CD14-positive monocyte (primary cell): ENCODE measurements around the gene CMSS1. TPM values are rescaled to one million over a fixed set of nuclear protein-coding genes. Genes with fewer than 3 reads are reported as not detected.

Experiments
- DNase-seq, 3 donors: peaks; one replicate each; pipeline ENCODE4 v3.0.0-alpha.2; 2011 to 2022
- H2AFZ ChIP-seq: 2 replicates; pipeline ENCODE4 v1.6.0; 2012; ENCODE audit warnings: mild to moderate bottlenecking, low read depth, low read length, inconsistent platforms; ENCODE audit not compliant: insufficient read depth, poor library complexity, severe bottlenecking
- H3K27ac ChIP-seq, 2 donors: 1 replicate in 1 of 2; 2 replicates in 1 of 2; pipeline ENCODE4 v1.5.1; 2012 to 2013; ENCODE audit warnings: low read length in 2 of 2, control low read depth in 1 of 2, inconsistent platforms in 1 of 2, low read depth in 1 of 2, mild to moderate bottlenecking in 1 of 2
- H3K27me3 ChIP-seq, 2 donors: one replicate each; pipeline versions ENCODE4 v1.6.0 to v1.6.1; 2011 to 2013; ENCODE audit warnings: low read length in 2 of 2; ENCODE audit not compliant: control insufficient read depth in 2 of 2, insufficient read depth in 2 of 2
- H3K36me3 ChIP-seq, 2 donors: replicated peaks in 1 of 2; 1 replicate in 1 of 2; 2 replicates in 1 of 2; pipeline versions ENCODE4 v1.5.1 to v1.6.1; 2012 to 2013; ENCODE audit warnings: low read length in 2 of 2, control low read depth in 1 of 2, inconsistent platforms in 1 of 2, mild to moderate bottlenecking in 1 of 2; ENCODE audit not compliant: insufficient read depth in 2 of 2, control insufficient read depth in 1 of 2
- H3K4me1 ChIP-seq, 2 donors: 1 replicate in 1 of 2; 2 replicates in 1 of 2; pipeline versions ENCODE4 v1.5.1 to v1.6.1; 2012 to 2013; ENCODE audit warnings: low read length in 2 of 2, control low read depth in 1 of 2, inconsistent platforms in 1 of 2, mild to moderate bottlenecking in 1 of 2, moderate library complexity in 1 of 2; ENCODE audit not compliant: insufficient read depth in 2 of 2, control insufficient read depth in 1 of 2
- H3K4me2 ChIP-seq: replicated peaks from 2 replicates; pipeline ENCODE3; 2012; ENCODE audit warnings: low read length, moderate library complexity, mild to moderate bottlenecking; ENCODE audit not compliant: poor library complexity, severe bottlenecking; ENCODE audit errors: extremely low read depth
- H3K4me3 ChIP-seq, 3 experiments: fragments of 200-600 bp in 1 of 3; sonication (generic) in 1 of 3; replicated peaks in 1 of 3; 1 replicate in 2 of 3; 2 replicates in 1 of 3; pipeline ENCODE4 v1.5.1; 2011 to 2013; ENCODE audit warnings: low read length in 3 of 3, mild to moderate bottlenecking in 3 of 3, control low read depth in 2 of 3, low read depth in 2 of 3, inconsistent platforms in 1 of 3, moderate library complexity in 1 of 3
- H3K79me2 ChIP-seq: 2 replicates; pipeline ENCODE4 v1.6.0; 2012; ENCODE audit warnings: mild to moderate bottlenecking, control low read depth, inconsistent platforms, low read length, moderate library complexity; ENCODE audit not compliant: insufficient read depth
- H3K9ac ChIP-seq: 2 replicates; pipeline ENCODE4 v1.6.0; 2017; ENCODE audit warnings: low read length, mild to moderate bottlenecking; ENCODE audit not compliant: insufficient read depth, poor library complexity, severe bottlenecking
- H3K9me3 ChIP-seq, 2 donors: replicated peaks in 1 of 2; 1 replicate in 1 of 2; 2 replicates in 1 of 2; pipeline versions ENCODE4 v1.5.1 to v1.6.1; 2012 to 2013; ENCODE audit warnings: low read length in 2 of 2, control low read depth in 1 of 2; ENCODE audit not compliant: control insufficient read depth in 1 of 2, insufficient read depth in 1 of 2
- H4K20me1 ChIP-seq: 2 replicates; pipeline ENCODE4 v1.6.0; 2012; ENCODE audit warnings: mild to moderate bottlenecking, low read length, control low read depth, moderate library complexity; ENCODE audit not compliant: insufficient read depth
- H3K27ac Mint-ChIP-seq, 7 donors: one replicate each; pipeline ENCODE4 v1.8.0; 2020; ENCODE audit warnings: mild to moderate bottlenecking in 7 of 7, mixed read lengths in 7 of 7, moderate library complexity in 6 of 7, inconsistent platforms in 2 of 7
- H3K27me3 Mint-ChIP-seq, 3 donors: one replicate each; pipeline ENCODE4 v1.8.0; 2021 to 2022; ENCODE audit warnings: low read depth in 3 of 3, mild to moderate bottlenecking in 3 of 3, mixed read lengths in 3 of 3, moderate library complexity in 3 of 3, inconsistent platforms in 1 of 3
- H3K36me3 Mint-ChIP-seq, 2 donors: one replicate each; pipeline ENCODE4 v1.8.0; 2020; ENCODE audit warnings: mixed read lengths in 2 of 2, inconsistent platforms in 1 of 2, mild to moderate bottlenecking in 1 of 2
- H3K4me1 Mint-ChIP-seq: one replicate; pipeline ENCODE4 v1.8.0; 2020; ENCODE audit warnings: mild to moderate bottlenecking, mixed read lengths
- H3K4me3 Mint-ChIP-seq, 2 donors: one replicate each; pipeline ENCODE4 v1.8.0; 2020; ENCODE audit warnings: mild to moderate bottlenecking in 2 of 2, mixed read lengths in 2 of 2, moderate library complexity in 1 of 2
- H3K9me3 Mint-ChIP-seq, 7 donors: one replicate each; pipeline ENCODE4 v1.8.0; 2020 to 2022; ENCODE audit warnings: mixed read lengths in 7 of 7, mild to moderate bottlenecking in 6 of 7, moderate library complexity in 6 of 7, inconsistent platforms in 2 of 7
- CTCF ChIP-seq: fragments of 200-600 bp; IDR thresholded peaks from one replicate; pipeline ENCODE4 v1.8.0; 2022; ENCODE audit warnings: antibody characterized with exemption, mild to moderate bottlenecking
- WGBS: methylation state at CpG from one replicate; pipeline ENCODE4 v1.1.5; 2013; ENCODE audit warnings: missing lambda C conversion rate; ENCODE audit not compliant: insufficient coverage; 5-methylcytosine and 5-hydroxymethylcytosine counted together
- intact Hi-C, 2 donors: fragments of 100-400 bp; cut with micrococcal nuclease; formaldehyde crosslinking; loops; one replicate each; pipeline versions ENCODE4 v1.15.0 to v1.15.1; 2023
- polyA plus RNA-seq, 3 donors: library from polyadenylated mRNA; depleted of rRNA in 1 of 3; unstranded in 2 of 3; stranded (reverse) in 1 of 3; fragments of 300-500 nt in 2 of 3; fragments of >200 nt in 1 of 3; fragmentation: Illumina TruSeq in 2 of 3; gene quantifications; 1 replicate in 2 of 3; 2 replicates in 1 of 3; pipeline ENCODE4 v1.2.3, GENCODE V29; 2012 to 2021

The CMSS1 gene
- polyA plus RNA-seq, 3 donors, result 1.1 to 3.6 (median 2.2) TPM

GRCh38 chr3:99825004-99825640 is 7.5 kb downstream of the CMSS1 start:
- H2AFZ ChIP-seq, result no peak overlapping the region
- no peak overlapping the region for H3K4me3 ChIP-seq
- no peak overlapping the region for H3K27ac Mint-ChIP-seq
- H3K4me3 Mint-ChIP-seq, result no peak overlapping the region
- no peaks in the 10 kb centered on the region for H3K36me3 Mint-ChIP-seq
- H3K27ac ChIP-seq, result no peak overlapping the region
- H3K4me1 ChIP-seq, result no peaks in the 10 kb centered on the region
- no peaks in the 10 kb centered on the region for H3K36me3 ChIP-seq
- TF ChIP-seq CTCF, result no peak
- no peaks in the 10 kb centered on the region for H4K20me1 ChIP-seq
- H3K27me3 Mint-ChIP-seq, result peaks cover 0 to under 1% (median 0%) of the 10 kb centered on the region in 3 donors
- H3K4me2 ChIP-seq, result no peak overlapping the region
- no peaks in the 10 kb centered on the region for H3K27me3 ChIP-seq
- intact Hi-C loops, result no loop called here
- no peaks in the 10 kb centered on the region for H3K9me3 ChIP-seq
- H3K79me2 ChIP-seq, result no peaks in the 10 kb centered on the region
- H3K9ac ChIP-seq, result no peak overlapping the region
- DNase-seq, result no peak
- H3K4me1 Mint-ChIP-seq, result no peaks in the 10 kb centered on the region
- H3K9me3 Mint-ChIP-seq, result no peaks in the 10 kb centered on the region
- no CpG with 5 or more reads among the region's 3 CpGs for WGBS

- Histone ChIP-seq H4K20me1 (no peaks in the 10 kb centered on the region), H3K9me3 (no peaks in the 10 kb centered on the region), H3K36me3 (no peaks in the 10 kb centered on the region), H2AFZ (no peak overlapping the region), H3K9ac (no peak overlapping the region), H3K79me2 (no peaks in the 10 kb centered on the region), H3K27me3 (no peaks in the 10 kb centered on the region), H3K27ac (no peak overlapping the region), H3K4me1 (no peaks in the 10 kb centered on the region), H3K4me2 (no peak overlapping the region), H3K4me3 (no peak overlapping the region)
- no peak for DNase-seq
- Mint-ChIP-seq H3K27ac (no peak overlapping the region), H3K4me1 (no peaks in the 10 kb centered on the region), H3K9me3 (no peaks in the 10 kb centered on the region), H3K4me3 (no peak overlapping the region), H3K36me3 (no peaks in the 10 kb centered on the region), H3K27me3 (no peaks in the 10 kb centered on the region)
- TF ChIP-seq CTCF, result no peak
- WGBS, result no CpG with 5 or more reads among the region's 3 CpGs
- intact Hi-C loops, result loop anchor here (10.0 kb wide), 2 partner anchors 425 to 435 kb away; partner anchors contain the start of gene TBC1D23 (in 1 of the 2)
Measured at GRCh38 chr3:99829844-99830243, 12.2 kb downstream of the CMSS1 start.
